NCI-H2196 treated with DMSO at 0.1 percent for 48 hours (cell line): ENCODE data around the gene DDAH2.

Experiments
- DNase-seq: peaks from one replicate; lab custom pipeline; 2025; ENCODE audit not compliant: unreplicated experiment; lab: John Stamatoyannopoulos, UW

Gene DDAH2

DNA sequence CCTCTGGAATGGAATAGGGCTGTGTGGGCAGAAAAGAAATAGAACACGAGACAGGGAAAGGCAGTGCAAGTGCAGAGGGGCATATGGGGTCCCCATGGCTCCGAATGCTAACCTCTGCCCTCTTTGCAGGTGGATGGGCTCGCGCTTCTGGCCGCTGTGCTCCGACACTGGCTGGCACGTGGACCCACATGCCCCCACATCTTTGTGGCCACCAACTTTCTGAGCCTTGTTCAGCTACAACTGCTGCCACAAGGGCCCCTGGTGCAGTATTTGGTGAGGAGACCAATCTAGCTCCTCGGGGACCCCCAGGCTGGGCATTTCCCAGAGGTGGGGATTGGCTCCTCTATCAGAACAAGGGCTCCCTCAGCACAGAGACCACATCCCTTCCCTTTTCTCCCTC is 32.2 kb upstream of the DDAH2 start:
- no peak for DNase-seq

DNA sequence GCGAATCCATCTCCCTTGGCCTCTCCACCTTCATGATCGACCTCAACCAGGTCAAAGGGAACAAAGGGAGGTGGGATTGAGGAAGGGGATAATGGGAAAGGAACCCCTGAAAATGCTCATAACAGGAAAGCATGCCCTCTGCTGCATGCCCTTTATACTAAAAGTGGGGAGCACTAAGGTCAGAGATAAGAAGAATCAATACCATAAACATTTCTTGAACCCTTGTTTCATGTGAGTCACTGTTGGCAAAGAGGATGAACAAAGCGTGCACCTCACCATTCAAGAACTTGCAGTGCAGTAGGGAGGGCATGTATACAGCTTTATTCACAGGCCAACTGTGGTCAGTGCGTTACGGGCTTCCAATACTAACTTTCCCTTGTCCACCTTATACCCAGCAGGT is 31.7 kb upstream of the DDAH2 start:
- DNase-seq = no peak

DNA sequence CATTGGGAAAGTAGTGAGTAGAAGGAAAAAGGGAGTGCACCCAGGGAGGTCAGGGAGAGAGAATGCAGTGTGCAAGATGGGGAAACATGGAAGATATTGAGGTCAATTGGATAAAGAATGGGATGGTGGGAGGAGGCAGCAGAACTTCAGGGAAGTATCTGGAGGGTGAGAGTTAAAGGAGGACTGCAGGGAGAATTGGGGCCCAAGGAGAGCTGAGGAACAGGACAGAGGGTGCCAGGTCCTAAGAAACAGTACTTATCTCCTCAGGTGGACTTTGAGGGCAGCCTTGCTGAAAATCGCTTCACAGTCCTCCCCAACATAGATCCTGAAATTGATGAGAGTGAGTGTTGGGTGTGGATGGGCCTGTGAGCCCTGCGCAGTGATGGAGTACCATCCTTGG is 29.2 kb upstream of the DDAH2 start:
- DNase-seq = no peak

DNA sequence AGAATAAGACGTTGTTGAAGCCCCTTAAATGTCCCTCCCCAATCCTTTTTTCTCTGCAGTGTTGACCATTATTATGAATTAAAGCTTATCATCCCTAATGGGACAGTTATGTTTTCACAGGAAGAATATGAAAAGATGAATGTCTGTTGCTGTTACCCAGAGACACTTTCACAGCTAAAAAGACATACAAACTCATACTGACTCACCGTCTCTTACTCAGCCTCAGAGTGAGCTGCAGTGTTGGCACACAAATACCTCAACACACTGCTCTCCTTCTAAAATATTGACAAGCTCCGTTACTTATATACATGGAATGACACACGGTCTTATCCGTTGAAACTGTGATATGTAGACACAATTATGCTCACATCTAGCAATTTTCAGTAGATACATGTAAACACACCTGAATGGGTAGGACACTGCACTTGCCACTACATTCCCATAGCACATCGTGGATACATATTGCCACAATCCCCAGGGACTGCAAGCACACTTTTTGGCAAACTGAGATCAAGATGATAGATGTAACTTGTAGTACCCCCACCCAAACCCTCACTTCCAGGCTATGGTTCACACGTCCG is 23.7 kb upstream of the DDAH2 start:
- DNase-seq = no peak

DNA sequence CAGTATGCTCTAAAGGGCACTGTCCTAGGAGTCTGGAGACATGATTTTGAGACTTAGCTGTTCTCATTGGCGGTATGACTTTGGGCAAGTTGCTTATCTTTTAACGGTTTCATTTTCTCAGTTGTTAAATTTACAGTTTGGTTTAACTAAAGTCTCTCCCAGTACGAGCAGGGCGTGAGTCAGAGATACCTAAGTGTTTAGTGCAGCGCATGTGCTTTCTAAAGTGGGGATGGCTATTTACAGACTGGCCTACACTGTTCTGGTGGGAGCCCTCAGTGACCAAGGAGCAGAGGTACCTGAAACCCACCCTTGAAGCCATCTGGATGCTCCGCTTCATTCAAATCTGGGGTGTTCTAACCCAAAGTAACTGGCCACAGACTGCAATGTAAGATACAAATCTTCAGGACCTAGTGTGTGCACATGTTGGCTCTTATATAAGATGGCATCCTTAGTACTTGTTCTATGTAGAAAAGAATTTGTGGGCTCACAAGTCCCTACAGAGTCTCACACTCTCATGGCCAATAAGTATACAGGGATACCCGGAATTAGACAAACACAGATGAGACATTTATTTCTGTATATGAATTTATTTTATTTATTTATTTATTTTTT is 21.4 kb upstream of the DDAH2 start:
- DNase-seq = no peak

DNA sequence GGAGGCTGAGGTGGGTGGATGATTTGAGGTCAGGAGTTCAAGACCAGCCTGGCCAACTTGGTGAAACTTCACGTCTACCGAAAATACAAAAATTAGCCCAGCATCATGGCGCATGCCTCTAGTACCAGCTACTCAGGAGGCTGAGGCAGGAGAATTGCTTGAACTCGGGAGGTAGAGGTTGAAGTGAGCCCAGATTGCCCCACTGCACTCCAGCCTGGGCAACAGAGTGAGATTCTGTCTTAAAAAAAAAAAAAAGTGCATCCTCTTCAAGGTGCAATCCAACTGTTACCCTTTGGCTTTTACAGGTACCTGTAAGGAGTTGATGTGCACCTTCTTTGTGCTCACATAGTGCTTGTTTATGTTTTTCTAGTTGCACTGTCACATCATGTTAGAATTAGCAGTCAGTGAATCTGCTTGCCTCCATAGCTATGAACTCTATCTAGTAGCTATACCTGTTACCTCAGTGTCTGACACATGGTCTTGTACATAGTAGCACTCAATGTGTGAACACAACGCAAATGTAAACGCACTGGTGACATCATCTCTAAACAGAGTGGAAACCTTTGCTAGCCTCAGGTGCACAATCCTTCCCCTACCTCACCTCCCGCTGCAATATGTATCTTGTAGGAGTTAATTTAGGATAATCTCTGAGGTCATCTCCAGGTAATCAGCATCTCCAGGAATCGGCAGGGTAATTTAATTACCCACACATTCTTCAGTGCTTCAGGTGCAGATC is 20.4 kb upstream of the DDAH2 start:
- no peak for DNase-seq

DNA sequence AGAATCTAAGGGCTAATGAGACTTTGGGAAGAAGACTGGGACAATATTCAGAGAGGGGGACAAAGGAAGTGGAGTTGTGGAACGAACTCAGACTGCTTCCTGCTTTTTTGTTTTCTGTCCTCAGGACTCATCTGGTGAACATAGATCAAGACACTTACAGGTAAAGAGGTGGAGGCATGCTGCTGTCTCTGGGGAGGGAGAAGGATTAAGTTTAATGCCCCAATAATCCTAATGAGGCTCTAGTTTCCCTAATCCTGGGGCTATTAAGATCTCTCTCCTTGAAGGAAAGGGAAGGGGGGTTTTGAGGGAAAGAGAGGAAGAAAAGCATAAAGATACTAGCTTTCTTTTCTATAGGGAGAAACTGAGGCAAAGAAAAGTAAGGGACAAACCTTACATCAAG is 15.3 kb upstream of the DDAH2 start:
- no peak for DNase-seq

DNA sequence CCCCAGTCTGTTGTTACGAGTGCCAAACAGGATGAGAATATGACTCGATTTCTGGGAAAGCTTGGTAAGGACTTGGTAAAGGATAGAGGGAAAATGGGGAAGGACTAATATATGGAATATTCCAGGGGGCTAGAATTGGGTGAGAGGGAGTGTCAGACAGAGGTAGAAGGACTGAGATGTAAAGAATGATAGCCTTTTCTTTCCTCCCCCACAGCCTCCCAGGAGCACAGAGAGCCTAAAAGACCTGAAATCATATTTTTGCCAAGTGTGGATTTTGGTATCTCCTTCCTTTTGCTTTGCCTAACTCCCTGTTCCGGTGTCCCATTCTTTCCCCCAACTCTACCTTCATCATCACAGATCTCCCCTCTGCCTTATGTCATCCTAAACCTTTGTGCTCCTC is 13.8 kb upstream of the DDAH2 start:
- DNase-seq = no peak

DNA sequence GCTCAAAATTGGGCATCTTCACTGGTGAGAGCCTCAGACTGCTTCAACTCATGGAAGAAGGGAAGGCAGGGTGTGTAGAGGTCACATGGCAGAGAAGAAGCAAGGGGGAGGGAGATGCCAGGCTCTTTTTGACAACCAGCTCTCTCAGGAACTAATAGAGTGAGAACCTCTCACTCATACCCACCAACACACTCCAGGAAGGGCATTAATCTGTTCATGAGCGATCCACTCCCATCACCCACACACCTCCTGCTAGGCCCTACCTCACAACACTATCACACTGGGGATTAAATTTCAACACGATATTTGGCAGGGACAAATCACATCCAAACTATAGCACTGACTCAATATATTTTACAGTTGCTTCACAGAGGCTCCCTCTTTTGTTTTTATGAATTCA is 12.7 kb upstream of the DDAH2 start:
- no peak for DNase-seq

DNA sequence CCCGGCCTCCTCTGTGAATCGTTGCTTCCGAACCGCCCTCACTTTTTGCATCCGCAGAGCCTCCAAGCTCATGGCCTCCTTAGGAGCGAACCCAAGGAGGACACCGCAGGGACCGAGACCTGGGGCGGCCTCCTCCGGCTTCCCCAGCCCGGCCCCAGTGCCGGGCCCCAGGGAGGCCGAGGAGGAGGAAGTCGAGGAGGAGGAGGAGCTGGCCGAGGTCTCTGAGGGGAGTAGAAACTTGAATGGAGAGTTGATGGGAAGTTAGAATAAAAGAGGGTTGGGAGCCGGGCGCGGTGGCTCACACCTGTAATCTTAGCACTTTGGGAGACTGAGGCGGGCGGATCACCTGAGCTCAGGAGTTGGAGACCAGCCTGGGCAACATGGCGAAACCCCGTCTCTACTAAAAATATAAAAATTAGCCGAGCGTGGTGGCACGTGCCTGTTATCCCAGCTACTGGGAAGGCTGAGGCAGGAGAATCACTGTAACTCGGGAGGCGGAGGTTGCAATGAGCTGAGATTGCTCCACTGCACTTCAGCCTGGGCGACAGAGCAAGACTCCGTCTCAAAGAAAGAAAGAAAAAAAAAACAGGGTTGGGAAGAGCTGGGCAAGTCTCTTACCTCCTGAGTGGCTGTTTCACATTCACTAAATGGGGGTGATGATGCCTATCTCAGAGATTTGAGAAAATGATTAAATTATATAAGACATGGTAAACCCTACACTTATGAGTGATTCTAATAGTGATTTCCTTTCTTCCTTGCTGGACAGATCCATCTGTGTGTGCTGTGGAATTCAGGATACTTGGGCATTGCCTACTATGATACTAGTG is 11.5 kb upstream of the DDAH2 start:
- no peak for DNase-seq

DNA sequence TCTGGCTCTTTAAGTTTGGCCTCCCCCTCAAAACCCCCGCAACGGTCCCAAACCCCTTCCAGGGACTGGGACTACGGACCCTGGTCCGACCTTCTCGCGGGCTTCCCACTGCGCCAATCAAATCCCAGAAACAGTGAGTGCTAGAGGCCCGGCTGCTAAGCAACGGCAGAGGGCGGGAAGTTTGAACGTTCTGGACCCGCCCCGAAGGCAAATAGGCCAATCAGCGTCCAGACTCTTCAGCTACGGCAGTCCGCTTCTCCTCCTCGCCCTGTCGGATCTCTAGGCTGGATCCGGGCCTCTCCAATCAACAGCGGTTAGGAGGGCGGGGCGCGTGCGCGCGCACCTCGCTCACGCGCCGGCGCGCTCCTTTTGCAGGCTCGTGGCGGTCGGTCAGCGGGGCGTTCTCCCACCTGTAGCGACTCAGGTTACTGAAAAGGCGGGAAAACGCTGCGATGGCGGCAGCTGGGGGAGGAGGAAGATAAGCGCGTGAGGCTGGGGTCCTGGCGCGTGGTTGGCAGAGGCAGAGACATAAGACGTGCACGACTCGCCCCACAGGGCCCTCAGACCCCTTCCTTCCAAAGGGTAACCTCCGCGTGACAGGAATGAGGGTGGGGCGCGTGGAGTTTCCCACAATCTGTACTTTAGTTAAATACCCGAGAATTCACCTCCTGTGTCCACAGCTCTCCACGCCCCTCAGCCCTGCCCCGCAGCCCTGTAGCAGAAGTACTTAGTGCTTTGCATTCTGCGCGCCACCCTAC is 10.7 kb upstream of the DDAH2 start, which contains the start of gene MSH5:
TSS of gene MSH5 (plus strand) at position 367 of the 758 bp plus-strand sequence. CDS start 462 bp downstream, outside the sequence.
- DNase-seq = peak; percentile 99

DNA sequence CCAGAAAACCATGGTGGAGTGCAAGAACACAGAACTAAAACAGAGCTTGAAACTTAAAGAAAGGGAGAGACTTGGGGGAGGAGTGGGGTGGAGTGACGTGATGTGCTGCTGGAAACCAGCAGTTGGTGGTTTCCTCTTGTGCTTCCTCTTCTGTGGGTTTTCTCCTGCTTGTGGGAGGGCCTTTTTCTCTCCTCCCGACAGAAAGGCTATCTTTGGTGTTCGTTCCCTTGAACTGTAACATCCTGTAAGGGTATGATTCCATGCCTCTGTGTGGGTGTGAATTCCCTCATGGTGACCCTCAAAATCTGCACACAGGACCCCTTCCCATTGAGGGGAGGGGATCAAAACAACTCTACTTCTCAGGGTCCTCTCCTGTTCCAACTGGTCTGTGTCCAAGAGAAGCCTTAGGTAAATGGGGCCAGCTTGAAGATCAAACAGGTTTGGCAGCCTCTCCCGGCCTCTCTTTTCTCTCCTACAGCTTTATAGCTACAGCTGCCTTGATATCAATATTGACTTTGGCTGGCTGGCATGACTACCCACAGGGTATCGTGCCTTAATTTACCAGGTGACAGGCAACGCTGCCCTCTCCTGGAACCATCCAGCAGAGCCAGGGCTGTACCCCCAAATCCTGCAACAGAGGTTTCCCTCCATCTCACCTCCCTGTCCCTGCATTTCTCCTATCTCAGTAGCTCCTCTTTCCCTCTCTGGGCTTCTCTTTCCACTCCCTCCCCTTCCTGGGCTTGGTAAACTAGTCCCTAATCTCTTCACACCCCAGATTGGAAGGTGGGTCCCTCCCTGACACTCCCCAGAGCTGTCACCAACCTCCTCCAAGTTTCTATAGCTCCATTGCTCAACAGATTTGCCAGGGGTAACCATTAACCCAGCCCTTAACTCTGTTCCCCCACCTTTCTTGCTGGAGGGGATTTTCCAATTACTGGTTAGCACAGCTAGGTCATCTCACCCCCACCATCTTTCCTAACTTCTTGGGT is 9.2 kb upstream of the DDAH2 start:
- DNase-seq = peak; percentile 80

DNA sequence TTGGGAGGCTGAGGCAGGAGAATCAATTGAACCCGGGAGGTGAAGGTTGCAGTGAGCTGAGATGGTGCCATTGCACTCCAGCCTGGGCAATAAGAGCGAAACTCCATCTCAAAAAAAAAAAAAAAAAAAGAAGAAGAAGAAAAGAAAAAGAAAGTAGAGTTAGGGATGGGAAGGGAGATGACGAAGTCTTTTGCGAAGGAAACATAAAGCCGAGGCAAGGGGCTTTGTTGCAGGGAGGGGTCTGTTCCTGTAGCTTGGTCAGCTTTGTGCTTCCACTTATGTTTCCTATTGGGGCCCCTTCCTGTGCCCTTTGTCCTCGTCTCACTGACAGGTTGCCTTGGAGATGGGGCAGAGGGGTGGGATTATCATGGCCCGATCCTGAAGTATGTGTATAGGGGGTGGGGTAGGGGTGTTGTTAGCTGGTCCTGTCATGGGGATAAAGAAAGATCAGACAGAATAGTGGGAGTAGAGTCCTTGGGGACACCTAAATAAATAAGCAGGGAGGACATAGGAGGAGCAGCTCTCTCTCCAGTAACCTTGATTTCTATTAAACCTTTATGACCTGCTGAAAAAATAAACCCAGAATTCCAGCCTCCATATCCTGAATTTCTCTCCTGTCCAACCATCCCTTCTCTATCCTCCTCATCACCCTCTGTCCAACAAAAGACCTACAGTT is 8.4 kb upstream of the DDAH2 start:
- DNase-seq = no peak

DNA sequence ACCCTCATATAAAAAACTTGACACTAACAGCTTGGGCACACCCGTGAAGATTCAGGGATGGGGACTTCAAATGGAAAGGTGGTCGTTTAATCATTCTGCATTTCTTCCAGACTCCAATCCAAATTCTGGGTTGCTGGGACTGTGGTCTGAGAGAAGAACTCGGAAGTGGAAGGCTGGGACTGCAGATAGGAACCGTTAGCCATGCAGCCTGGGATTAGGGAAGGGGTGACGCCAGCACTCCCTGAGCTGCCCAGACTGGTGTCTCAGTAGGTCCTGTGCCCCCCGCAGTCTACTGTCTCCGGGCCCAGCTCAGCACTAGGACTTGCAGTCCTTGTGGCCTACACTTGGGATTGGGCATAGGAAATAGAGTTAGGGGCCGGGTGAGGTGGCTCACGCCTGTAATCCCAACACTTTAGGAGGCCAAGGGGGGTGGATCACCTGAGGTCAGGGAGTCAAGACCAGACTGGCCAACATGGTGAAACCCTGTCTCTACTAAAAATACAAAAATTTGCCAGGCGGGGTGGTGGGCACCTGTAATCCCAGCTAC is 7.7 kb upstream of the DDAH2 start:
- DNase-seq = no peak

DNA sequence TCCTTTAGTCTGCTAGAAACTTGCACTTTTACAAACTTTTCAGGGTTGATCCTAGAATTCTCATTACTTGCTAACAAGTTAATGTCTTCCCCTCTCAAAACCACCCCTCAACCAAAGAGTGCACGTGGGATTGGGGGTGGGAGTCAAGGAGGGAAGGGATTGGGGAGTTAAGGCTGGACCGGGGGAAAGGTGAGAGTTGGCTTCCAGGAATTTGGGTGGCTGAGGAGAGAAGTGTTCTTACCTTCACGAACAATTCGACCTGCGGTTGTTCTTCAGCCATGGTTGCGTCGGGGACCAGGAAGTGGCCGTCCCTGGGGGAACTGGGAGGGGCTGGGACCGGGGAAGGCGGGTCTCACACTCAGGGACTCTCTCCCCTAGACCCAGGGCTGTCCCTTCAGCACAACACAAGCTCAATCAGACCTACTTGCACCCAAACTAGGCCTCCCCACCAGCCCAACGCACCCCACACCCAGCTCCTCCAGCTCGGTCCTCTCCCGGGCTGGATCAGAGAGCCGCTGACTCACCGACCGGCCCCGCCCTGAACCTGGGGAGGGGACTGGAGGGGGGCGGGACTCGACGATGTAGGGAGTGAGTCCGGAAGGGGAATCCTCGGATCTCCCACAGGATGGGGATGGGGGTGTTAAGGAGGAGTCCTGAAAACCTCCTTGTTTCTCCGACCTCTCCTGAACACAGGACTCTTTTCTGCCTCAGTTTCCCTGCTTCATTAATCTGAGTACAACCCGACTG is 7.1 kb upstream of the DDAH2 start, which contains the start of gene CLIC1:
TSS of gene CLIC1 (minus strand) at position 510 of the 747 bp plus-strand sequence. CDS start at position 280, 230 bp downstream.
- DNase-seq = peak; percentile 59

DNA sequence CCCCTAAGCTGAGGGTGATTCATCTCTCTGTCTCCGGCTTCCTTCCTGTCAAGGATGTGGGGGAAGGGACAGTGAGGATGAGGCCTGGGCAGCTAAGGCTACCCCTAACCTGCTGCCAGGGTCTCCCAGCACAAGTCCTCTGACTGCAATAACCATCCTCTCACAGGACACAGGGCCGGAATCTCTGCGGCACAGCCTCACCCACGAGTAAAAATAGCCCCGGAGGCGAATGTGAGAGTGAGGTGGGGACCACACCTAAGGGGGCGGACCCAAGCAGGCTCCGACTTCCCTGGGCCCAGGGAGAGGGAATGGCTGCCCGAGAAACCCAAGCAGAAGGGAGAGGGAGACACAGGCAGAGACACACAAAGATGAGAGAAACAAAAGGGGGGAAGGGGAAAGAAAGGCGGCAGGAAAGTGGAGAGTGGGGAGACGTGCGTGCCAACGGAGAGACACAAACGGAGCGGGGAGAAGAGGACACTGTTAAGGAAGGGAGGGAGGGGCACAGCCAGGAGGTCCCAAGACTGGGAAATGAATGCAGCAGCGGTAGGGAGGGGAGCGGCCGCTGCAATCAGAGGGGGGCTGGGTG is 5.8 kb upstream of the DDAH2 start:
- DNase-seq = no peak

DNA sequence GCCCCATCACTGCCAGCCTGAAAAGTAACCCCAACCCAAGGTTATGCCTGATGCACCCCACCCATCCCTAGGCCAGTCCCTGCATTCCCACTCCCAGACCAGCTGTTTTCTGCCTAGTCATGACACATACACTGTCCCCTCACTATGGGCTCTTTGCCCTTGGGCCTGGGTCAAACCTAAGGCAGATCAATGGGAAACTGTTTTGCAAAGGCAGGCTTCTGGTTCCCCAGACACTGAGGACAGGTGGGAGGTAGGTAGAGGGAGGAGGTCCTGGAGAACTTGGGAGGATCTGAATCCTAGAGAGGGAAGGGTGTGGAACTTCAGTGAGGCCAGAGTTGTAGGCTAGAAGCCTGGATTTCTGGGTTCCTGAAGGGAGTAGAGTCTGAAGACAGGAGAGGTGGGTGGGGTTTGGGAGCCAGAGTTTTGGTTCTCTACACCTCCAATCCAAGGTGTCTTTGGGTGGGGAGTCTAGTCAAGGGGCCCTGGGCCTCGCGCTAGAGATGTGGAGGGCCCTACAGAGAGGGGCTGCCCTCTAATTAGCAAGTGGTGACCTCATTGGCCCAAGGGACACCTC is 5.2 kb upstream of the DDAH2 start:
- DNase-seq = no peak
